ENCODE results near the gene ITFG1.

ITFG1 gene

GRCh38 chr16:47395733-47396498 is 64.9 kb downstream of the ITFG1 start:
- no peak overlapping the region for H3K4me3 ChIP-seq (ENCODE audit: low read length)
- H3K9me2 ChIP-seq (replicated peaks; ENCODE audit: control insufficient read depth, low read length): no peaks in the 10 kb centered on the region
- H3K4me2 ChIP-seq (ENCODE audit: low read length): no peak overlapping the region
- H3K9me3 ChIP-seq (ENCODE audit: control insufficient read depth, insufficient read depth, low read length): no peaks in the 10 kb centered on the region
- H3K36me3 ChIP-seq (ENCODE audit: control insufficient read depth, low read length): peaks cover 12% of the 10 kb centered on the region
- H3K27me3 ChIP-seq (ENCODE audit: control insufficient read depth, low read length): no peaks in the 10 kb centered on the region
- H4K20me1 ChIP-seq (ENCODE audit: control insufficient read depth, insufficient read depth, low read depth, low read length): no peaks in the 10 kb centered on the region
- H3K27ac ChIP-seq (ENCODE audit: low read depth, low read length): no peak overlapping the region
- H3K4me1 ChIP-seq (ENCODE audit: control insufficient read depth, low read length): peaks cover 54% of the 10 kb centered on the region
- H3F3A ChIP-seq (ENCODE audit: control insufficient read depth, insufficient read depth): 0 out of 2 replicates have a peak, but pooled peaks cover 5% of the 10 kb centered on the region
- no peaks in the 10 kb centered on the region for H3K79me2 ChIP-seq (ENCODE audit: control insufficient read depth, low read length)
- no peak for TF ChIP-seq CTCF (IDR thresholded peaks at IDR 0.05; ENCODE audit: low read depth, low read length, poor library complexity, severe bottlenecking)
- TF ChIP-seq EZH2phosphoT487 (IDR thresholded peaks at IDR 0.05; ENCODE audit: borderline replicate concordance, low read length): no peak

DNA sequence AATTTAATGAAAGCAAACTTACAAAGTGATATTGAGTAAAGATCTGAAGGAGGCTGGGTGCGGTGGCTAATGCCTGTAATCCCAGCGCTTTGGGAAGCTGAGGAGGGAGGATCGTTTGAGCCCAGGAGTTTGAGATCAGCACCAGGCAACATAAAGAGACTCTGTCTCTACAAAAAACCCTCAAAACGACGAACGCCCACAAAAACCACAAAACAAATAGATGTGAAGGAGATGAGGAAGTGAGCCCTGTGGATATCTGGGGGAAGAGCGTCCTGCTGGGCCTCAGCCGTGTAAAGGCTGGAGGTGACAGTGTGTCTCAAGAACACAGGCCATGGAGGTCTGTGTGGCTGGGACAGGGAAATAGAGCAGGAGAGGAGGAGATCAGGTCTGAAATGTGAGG is 68.8 kb downstream of the ITFG1 start:
- Histone ChIP-seq H4K20me1 (ENCODE audit: control insufficient read depth, insufficient read depth, low read depth, low read length) (no peaks in the 10 kb centered on the region), H3K27ac (ENCODE audit: low read depth, low read length) (peak overlapping the region; percentile 35), H3K4me3 (ENCODE audit: low read length) (peak overlapping the region; percentile 56), H3K9me3 (ENCODE audit: control insufficient read depth, insufficient read depth, low read length) (no peaks in the 10 kb centered on the region), H3F3A (ENCODE audit: control insufficient read depth, insufficient read depth) (0 out of 2 replicates have a peak, but pooled peaks cover 5% of the 10 kb centered on the region), H3K4me2 (ENCODE audit: low read length) (peak overlapping the region; percentile 78), H3K27me3 (ENCODE audit: control insufficient read depth, low read length) (no peaks in the 10 kb centered on the region), H3K79me2 (ENCODE audit: control insufficient read depth, low read length) (no peaks in the 10 kb centered on the region), H3K36me3 (ENCODE audit: control insufficient read depth, low read length) (peaks cover 15% of the 10 kb centered on the region), H3K4me1 (ENCODE audit: control insufficient read depth, low read length) (peaks cover 39% of the 10 kb centered on the region), H3K9me2 (replicated peaks; ENCODE audit: control insufficient read depth, low read length) (no peaks in the 10 kb centered on the region)
- TF ChIP-seq CTCF (IDR thresholded peaks at IDR 0.05; ENCODE audit: low read depth, low read length, poor library complexity, severe bottlenecking) (no peak), EZH2phosphoT487 (IDR thresholded peaks at IDR 0.05; ENCODE audit: borderline replicate concordance, low read length) (no peak)

- Histone ChIP-seq H3K79me2 (ENCODE audit: control insufficient read depth, low read length) (no peaks in the 10 kb centered on the region), H3K27ac (ENCODE audit: low read depth, low read length) (no peak overlapping the region), H4K20me1 (ENCODE audit: control insufficient read depth, insufficient read depth, low read depth, low read length) (no peaks in the 10 kb centered on the region), H3K27me3 (ENCODE audit: control insufficient read depth, low read length) (no peaks in the 10 kb centered on the region), H3K9me2 (replicated peaks; ENCODE audit: control insufficient read depth, low read length) (no peaks in the 10 kb centered on the region), H3K4me3 (ENCODE audit: low read length) (no peak overlapping the region), H3K9me3 (ENCODE audit: control insufficient read depth, insufficient read depth, low read length) (no peaks in the 10 kb centered on the region), H3K36me3 (ENCODE audit: control insufficient read depth, low read length) (0 out of 2 replicates have a peak, but pooled peaks cover 3% of the 10 kb centered on the region), H3K4me2 (ENCODE audit: low read length) (no peak overlapping the region), H3K4me1 (ENCODE audit: control insufficient read depth, low read length) (peaks cover 27% of the 10 kb centered on the region), H3F3A (ENCODE audit: control insufficient read depth, insufficient read depth) (0 out of 2 replicates have a peak, but pooled peaks cover 5% of the 10 kb centered on the region)
- no peak for TF ChIP-seq CTCF (IDR thresholded peaks at IDR 0.05; ENCODE audit: low read depth, low read length, poor library complexity, severe bottlenecking)
- TF ChIP-seq EZH2phosphoT487 (IDR thresholded peaks at IDR 0.05; ENCODE audit: borderline replicate concordance, low read length): no peak
These were observed 72.2 kb downstream of the ITFG1 start for GRCh38 chr16:47388705-47389104.
